Mammary epithelial cell (primary cell): ENCODE data around the gene FMO3.

Source experiments
- CTCF ChIP-seq, 2 donors: IDR thresholded peaks in 1 of 2; conservative IDR thresholded peaks in 1 of 2; 2 replicates each; pipeline ENCODE4 v1.5.1; 2011 to 2012; ENCODE audit warnings: inconsistent platforms in 2 of 2, low read length in 2 of 2, mild to moderate bottlenecking in 2 of 2, control low read depth in 1 of 2, low read depth in 1 of 2; ENCODE audit not compliant: insufficient read depth in 1 of 2; ENCODE audit errors: extremely low read depth in 1 of 2
- EZH2 ChIP-seq: IDR thresholded peaks from 2 replicates; pipeline ENCODE4 v1.6.1; 2012; ENCODE audit warnings: low read length, inconsistent platforms, borderline replicate concordance

- TF ChIP-seq CTCF (conservative IDR thresholded peaks at IDR 0.05 in 1 of 2, IDR thresholded peaks at IDR 0.05 in 1 of 2; ENCODE audit: extremely low read depth in 1 of 2, insufficient read depth in 1 of 2, low read depth in 1 of 2, low read length in 2 of 2): no peak
- no peak for TF ChIP-seq EZH2
These were observed 6.6 kb upstream of the FMO3 start for GRCh38 chr1:171084091-171084490.
